OCI-LY3 (cell line): ENCODE data around the gene TEDC1.
A peak's percentile ranks its signal among the peaks of the same experiment; 100 is the strongest.

Source experiments
- CTCF ChIP-seq: fragments of 200-600, 300-600 bp; sonication (generic); IDR thresholded peaks from 2 replicates; pipeline ENCODE4 v1.5.1; 2014; ENCODE audit warnings: antibody characterized with exemption, low read length, low read depth
- EZH2phosphoT487 ChIP-seq: fragments of 200-600 bp; shearing (Covaris generic); IDR thresholded peaks from 2 replicates; pipeline ENCODE4 v1.6.1; 2018; ENCODE audit warnings: antibody characterized with exemption, mixed run types, low read depth

GRCh38 chr14:105448706-105449111 lies 42.3 kb upstream of the TEDC1 start:
- TF ChIP-seq CTCF = peak; percentile 53
- TF ChIP-seq EZH2phosphoT487 = no peak
